Transverse colon (tissue), 4 donors: ENCODE measurements around the gene PTX4. TPM values are rescaled to one million over a fixed set of nuclear protein-coding genes. Genes with fewer than 3 reads are reported as not detected.

ENCODE experiments used
- DNase-seq: peaks from one replicate; pipeline ENCODE4 v3.0.0-alpha.2; 2019
- H3K27ac ChIP-seq, 4 donors: fragments of 200-600 bp; sonication (generic); 2 replicates each; pipeline ENCODE4 v1.5.1; 2016 to 2018; ENCODE audit warnings: inconsistent platforms in 4 of 4
- H3K27me3 ChIP-seq: fragments of 200-600 bp; sonication (generic); 2 replicates; pipeline ENCODE4 v1.5.1; 2017; ENCODE audit warnings: inconsistent platforms
- H3K36me3 ChIP-seq, 4 donors: fragments of 200-600 bp; sonication (generic); 2 replicates each; pipeline ENCODE4 v1.5.1; 2017 to 2019; ENCODE audit warnings: inconsistent platforms in 4 of 4
- H3K4me1 ChIP-seq, 4 donors: fragments of 200-600 bp; sonication (generic); 2 replicates each; pipeline ENCODE4 v1.5.1; 2017 to 2020; ENCODE audit warnings: inconsistent platforms in 4 of 4
- H3K4me3 ChIP-seq, 4 donors: fragments of 200-600 bp; sonication (generic); 1 replicate in 1 of 4; 2 replicates in 3 of 4; pipeline versions ENCODE4 v1.5.1 to v1.6.1; 2017 to 2019; ENCODE audit warnings: inconsistent platforms in 4 of 4
- H3K9me3 ChIP-seq, 2 donors: fragments of 200-600 bp; sonication (generic); 2 replicates each; pipeline ENCODE4 v1.5.1; 2017 to 2019; ENCODE audit warnings: inconsistent platforms in 2 of 2
- EP300 ChIP-seq: sonication (generic); formaldehyde crosslinking; IDR thresholded peaks from one replicate; pipeline ENCODE4 v1.6.1; 2017; ENCODE audit warnings: antibody characterized with exemption, low read depth
- POLR2A ChIP-seq: fragments of 450-650 bp; IDR thresholded peaks from one replicate; pipeline ENCODE4 v1.6.1; 2016; ENCODE audit warnings: antibody characterized with exemption, mild to moderate bottlenecking, moderate library complexity
- POLR2AphosphoS5 ChIP-seq, 3 donors: sonication (generic); formaldehyde crosslinking; IDR thresholded peaks; one replicate each; pipeline ENCODE4 v1.6.1; 2016; ENCODE audit warnings: antibody characterized with exemption in 3 of 3
- whole genome bisulfite sequencing, 2 donors: methylation state at CpG; one replicate each; pipeline ENCODE4 v1.1.5; 2018; ENCODE audit warnings: low coverage in 1 of 2; 5-methylcytosine and 5-hydroxymethylcytosine counted together
- in situ Hi-C, 4 donors: fragments of 200-750 bp; cut with MboI; loops; one replicate each; pipeline versions ENCODE4 v1.15.0 to v1.15.1; 2017; ENCODE audit warnings: low sequenced_read_pairs in 3 of 4, low pct_ligation_motif_present in 1 of 4, low pct_unique_long_range_greater_than_20kb in 1 of 4
- intact Hi-C: fragments of 100-400 bp; cut with DNase I; formaldehyde crosslinking; loops from one replicate; pipeline ENCODE4 v1.15.1; 2023; ENCODE audit warnings: low total_unique reads
- total RNA-seq, 4 donors: library from RNA; depleted of rRNA; stranded (reverse); fragments of >200 nt; gene quantifications; one replicate each; pipeline ENCODE4 v1.1.0, GENCODE V29; 2016
- TF ChIP-seq, protein P1 (sequence below), 5 experiments: fragments of 200-600 bp in 3 of 5; fragments of 450-650 bp in 2 of 5; sonication (generic) in 3 of 5; IDR thresholded peaks; 1 replicate in 2 of 5; 2 replicates in 3 of 5; pipeline ENCODE4 v1.5.1; 2016 to 2017; ENCODE audit warnings: antibody characterized with exemption in 5 of 5, inconsistent platforms in 3 of 5, mild to moderate bottlenecking in 2 of 5, moderate library complexity in 1 of 5

The PTX4 gene
- total RNA-seq, 4 donors from 2014 or later: not detected

DNA sequence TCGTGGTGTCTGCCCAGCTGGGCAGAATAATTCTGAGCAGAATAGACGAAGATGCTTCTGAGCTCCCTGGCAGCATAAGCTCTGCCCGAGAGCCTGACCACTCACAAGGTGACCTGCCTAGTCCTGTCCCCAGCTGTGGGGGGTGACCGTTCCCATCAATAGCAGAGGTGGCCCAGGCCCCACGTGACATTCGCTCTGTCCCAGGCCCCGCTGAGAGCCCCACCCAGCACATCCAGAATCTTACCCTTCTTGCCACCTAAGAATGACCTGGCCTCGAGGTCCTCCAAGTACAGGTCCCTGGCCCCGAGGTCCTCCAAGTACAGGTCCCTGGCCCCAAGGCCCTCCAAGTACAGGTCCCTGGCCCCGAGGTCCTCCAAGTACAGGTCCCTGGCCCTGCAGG is 44.0 kb upstream of the PTX4 start:
- TF ChIP-seq EP300: no peak
- TF ChIP-seq POLR2A: no peak
- TF ChIP-seq, protein P1, sequence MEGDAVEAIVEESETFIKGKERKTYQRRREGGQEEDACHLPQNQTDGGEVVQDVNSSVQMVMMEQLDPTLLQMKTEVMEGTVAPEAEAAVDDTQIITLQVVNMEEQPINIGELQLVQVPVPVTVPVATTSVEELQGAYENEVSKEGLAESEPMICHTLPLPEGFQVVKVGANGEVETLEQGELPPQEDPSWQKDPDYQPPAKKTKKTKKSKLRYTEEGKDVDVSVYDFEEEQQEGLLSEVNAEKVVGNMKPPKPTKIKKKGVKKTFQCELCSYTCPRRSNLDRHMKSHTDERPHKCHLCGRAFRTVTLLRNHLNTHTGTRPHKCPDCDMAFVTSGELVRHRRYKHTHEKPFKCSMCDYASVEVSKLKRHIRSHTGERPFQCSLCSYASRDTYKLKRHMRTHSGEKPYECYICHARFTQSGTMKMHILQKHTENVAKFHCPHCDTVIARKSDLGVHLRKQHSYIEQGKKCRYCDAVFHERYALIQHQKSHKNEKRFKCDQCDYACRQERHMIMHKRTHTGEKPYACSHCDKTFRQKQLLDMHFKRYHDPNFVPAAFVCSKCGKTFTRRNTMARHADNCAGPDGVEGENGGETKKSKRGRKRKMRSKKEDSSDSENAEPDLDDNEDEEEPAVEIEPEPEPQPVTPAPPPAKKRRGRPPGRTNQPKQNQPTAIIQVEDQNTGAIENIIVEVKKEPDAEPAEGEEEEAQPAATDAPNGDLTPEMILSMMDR (IDR thresholded peaks at IDR 0.05): no peak
- Histone ChIP-seq H3K36me3 (no peaks in the 10 kb centered on the region), H3K4me3 (peak overlapping the region in 1 of 4 donors; percentile 53), H3K27ac (peak overlapping the region; percentile 80 to 97 (median 86)), H3K9me3 (no peaks in the 10 kb centered on the region), H3K27me3 (no peaks in the 10 kb centered on the region), H3K4me1 (peaks cover 12 to 37% (median 24%) of the 10 kb centered on the region in 4 donors)
- in situ Hi-C loops: no loop called here
- intact Hi-C loops: no loop called here
- WGBS, 2 donors: 62% methylated on average over 9 of the region's 10 CpGs; no CpG with 5 or more reads in 1 of the 2 donors
- DNase-seq: no peak

DNA sequence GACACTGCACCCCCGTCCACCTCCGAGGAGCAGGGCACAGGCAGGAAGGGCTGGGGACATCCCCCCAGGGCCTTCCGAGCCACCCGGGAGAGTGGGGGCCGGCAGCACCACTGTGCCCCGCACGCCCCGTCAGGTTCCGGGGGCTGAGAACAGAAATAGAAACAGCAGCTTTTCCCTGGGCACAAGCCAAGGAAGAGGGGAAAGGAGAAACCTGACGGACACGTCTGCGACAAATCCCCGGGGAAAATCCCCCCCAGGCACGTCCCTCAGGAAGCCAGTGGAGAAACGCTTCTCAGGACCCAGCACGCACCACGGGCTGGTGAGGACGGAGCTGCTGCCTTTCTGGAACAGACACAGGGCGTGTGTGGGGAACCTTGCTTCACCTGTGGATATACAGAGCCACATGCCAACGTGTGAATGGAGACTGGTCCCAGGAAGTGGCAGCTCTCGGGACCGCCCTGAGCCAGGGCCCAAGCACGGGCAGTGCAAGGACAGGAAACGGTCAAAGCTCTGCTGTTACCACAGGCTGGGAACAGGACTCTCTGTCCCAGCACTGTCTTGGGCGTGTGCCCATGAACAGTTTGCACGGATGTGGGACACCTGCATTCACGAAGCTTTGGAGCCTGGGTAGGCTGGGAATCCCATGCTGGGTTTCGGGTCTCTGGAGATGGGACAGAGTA is 43.5 kb upstream of the PTX4 start:
- H3K4me1 ChIP-seq: peaks cover 12 to 36% (median 24%) of the 10 kb centered on the region in 4 donors
- 67 to 74% methylated on average over 6 to 26 of the region's 28 CpGs for WGBS, 2 donors
- TF ChIP-seq, protein P1 (IDR thresholded peaks at IDR 0.05): no peak
- TF ChIP-seq EP300 (peak; percentile 92), POLR2AphosphoS5 (IDR thresholded peaks at IDR 0.05) (peak; percentile 51 to 87 (median 86))

DNA sequence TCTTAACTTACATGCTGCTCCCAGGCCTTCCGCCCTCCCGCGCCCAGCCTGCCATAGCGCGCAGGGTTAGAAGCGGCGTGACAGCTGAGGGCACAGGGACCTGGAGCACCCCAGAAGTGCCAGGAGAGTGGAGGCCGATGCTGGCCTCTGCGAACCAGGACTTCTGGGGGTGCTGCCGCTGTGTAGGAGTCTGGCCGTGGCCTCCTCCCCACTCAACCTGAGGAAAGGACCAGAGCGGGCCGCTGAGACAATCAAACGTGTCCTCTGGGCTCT is 42.8 kb upstream of the PTX4 start:
- intact Hi-C loops (no loop called here), in situ Hi-C loops (no loop called here)
- H3K4me3 ChIP-seq: no peak overlapping the region
- H3K4me1 ChIP-seq: peaks cover 12 to 36% (median 24%) of the 10 kb centered on the region in 4 donors
- H3K27me3 ChIP-seq: no peaks in the 10 kb centered on the region
- DNase-seq: no peak
- 93% methylated on average over 14 of the region's 14 CpGs; no CpG with 5 or more reads in 1 of the 2 donors for WGBS, 2 donors
- H3K36me3 ChIP-seq: no peaks in the 10 kb centered on the region
- no peak for TF ChIP-seq POLR2AphosphoS5 (IDR thresholded peaks at IDR 0.05)
- no peak for TF ChIP-seq EP300
- no peak for TF ChIP-seq POLR2A
- TF ChIP-seq, protein P1 (IDR thresholded peaks at IDR 0.05): no peak
- H3K27ac ChIP-seq: peak overlapping the region; percentile 80 to 97 (median 86)
- H3K9me3 ChIP-seq: no peaks in the 10 kb centered on the region

More for the DNA sequence above, 43.5 kb upstream of the PTX4 start:
- Histone ChIP-seq H3K4me3 (no peak overlapping the region), H3K36me3 (no peaks in the 10 kb centered on the region), H3K27me3 (no peaks in the 10 kb centered on the region), H3K27ac (peak overlapping the region; percentile 80 to 97 (median 86)), H3K9me3 (no peaks in the 10 kb centered on the region)
- in situ Hi-C loops: no loop called here
- intact Hi-C loops: no loop called here
- DNase-seq: peak; percentile 52

DNA sequence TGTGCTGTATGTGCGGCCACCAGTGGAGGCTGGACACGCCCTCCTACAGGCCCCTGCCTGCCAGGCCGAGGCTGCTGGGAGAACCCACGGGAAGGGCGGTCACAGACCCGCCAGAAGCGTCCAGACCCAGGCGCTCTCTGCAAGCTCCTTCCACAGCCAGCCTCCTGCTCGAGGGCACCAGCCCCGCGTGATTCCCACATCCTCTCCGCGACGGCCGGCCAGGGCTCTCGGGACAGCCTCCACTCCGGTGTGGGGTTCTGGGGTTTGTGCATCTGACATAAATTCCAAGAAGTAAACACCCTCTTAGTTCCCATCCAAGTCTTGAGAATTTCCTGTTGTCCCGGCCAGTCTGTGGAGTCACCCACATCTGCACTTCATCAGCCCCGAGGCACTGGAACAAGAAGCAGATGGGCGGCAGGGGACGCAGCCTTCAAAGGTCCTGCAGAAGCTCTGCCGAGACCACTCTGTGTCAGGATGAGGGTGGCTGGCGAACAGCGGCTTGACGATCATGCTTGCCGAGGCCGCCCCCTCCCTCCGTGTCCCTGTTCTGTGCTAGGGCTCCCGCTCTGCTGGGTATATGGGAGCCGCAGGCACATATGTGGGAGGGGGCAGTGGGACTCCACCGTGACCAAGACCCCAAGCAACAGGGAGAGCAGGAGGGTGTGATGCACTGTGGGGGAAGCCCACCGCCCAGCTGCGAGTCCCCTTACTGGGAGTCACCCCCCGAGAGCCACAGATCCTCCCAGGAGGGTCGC is 42.3 kb upstream of the PTX4 start:
- in situ Hi-C loops: no loop called here
- Histone ChIP-seq H3K27ac (peak overlapping the region; percentile 80 to 97 (median 86)), H3K27me3 (no peaks in the 10 kb centered on the region), H3K4me3 (no peak overlapping the region), H3K9me3 (no peaks in the 10 kb centered on the region), H3K36me3 (no peaks in the 10 kb centered on the region), H3K4me1 (peaks cover 11 to 34% (median 22%) of the 10 kb centered on the region in 4 donors)
- intact Hi-C loops: no loop called here
- 75% methylated on average over 33 of the region's 35 CpGs; no CpG with 5 or more reads in 1 of the 2 donors for WGBS, 2 donors
- TF ChIP-seq POLR2A (peak; percentile 37), POLR2AphosphoS5 (IDR thresholded peaks at IDR 0.05) (peak; percentile 65 to 89 (median 67)), EP300 (peak; percentile 63)
- TF ChIP-seq, protein P1 (IDR thresholded peaks at IDR 0.05): no peak
- DNase-seq: peak; percentile 32
